DMS 273 treated with DMSO at 0.1 percent for 48 hours (cell line): ENCODE measurements around the gene RBM38.

Experiments
- DNase-seq: peaks from one replicate; lab custom pipeline; 2025; lab: John Stamatoyannopoulos, UW

RBM38 gene

DNA sequence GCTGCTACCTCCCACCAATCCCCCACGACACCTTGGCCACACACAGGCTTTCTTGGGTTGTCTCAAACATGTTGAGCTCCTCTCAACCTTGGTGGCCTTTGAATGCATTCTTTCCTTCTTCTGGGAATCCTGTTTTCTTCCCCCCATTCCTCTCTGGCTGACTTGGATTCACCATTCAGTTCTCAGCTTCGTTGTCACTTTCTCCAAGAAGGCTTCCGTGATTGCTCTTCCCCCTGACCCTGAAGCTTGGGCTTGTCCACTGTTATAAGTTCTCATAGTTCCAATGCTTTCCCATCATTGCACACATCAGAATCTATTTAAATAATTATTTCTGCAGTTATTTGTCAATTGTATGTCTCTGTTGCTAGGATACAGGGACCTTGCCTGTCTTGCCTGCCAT, 64.2 kb downstream of the RBM38 start:
- DNase-seq = no peak

GRCh38 chr20:57456116-57456515, 64.9 kb downstream of the RBM38 start:
- DNase-seq = no peak

DNA sequence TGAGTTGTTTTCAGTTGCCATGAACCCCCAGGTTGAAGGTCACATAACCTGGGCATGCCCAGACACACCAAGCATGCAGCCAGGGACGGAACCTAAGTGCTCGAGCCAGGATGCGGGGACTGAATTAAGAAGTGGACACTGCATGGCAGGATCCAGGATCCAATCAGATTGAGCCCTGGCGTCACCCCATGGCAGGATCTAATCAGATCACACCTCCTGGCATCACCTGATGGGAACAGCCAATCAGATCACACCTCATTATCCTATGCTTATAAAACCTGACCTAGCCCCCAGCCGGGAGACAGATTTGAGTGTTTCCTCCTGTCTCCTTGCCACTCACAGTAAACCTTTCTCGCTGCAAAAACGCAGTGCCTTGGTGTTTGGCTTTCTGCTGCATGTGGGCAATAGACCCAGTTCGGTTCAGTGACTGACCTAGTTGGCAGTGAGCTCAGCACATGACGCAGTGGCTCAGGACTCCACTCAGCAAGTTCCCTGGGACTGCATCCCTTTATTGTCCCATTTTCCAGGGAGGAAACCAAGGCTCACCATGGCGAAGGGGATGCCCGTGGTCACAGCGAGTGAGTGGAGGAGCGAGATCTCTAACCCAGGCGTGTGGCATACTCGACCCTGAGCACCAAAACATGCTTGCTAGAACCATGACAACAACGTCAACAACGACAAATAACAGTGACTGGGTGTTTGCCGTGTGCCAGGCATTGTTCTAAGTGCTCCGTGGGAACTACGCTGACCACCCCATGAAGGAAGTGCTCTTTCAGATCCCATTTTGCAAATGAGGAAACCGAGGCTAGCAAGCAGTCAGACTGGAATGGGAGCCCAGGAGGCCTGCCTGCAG, 66.3 kb downstream of the RBM38 start:
- no peak for DNase-seq

GRCh38 chr20:57458400-57459160, 67.4 kb downstream of the RBM38 start:
- no peak for DNase-seq
